Common myeloid progenitor, CD34-positive (primary cell): Measurements from ENCODE around the gene PDCD11.
"Not testable (repeated sequence)": the region's sequence is repeated elsewhere in the genome, so short reads cannot be mapped to it uniquely, and the experiment has no call there.

Source experiments
- CTCF ChIA-PET: fragments of 350-600 bp; sonication (Branson Sonifier 250); formaldehyde crosslinking; loops from one replicate; lab custom pipeline; 2021; ENCODE audit warnings: antibody characterized with exemption; lab: Charles Lee
- POLR2A ChIA-PET: fragments of 350-600 bp; sonication (Branson Sonifier 250); formaldehyde crosslinking; loops from one replicate; lab custom pipeline; 2021; ENCODE audit warnings: antibody characterized with exemption; lab: Charles Lee
- DNase-seq, 3 donors: peaks; one replicate each; pipeline versions ENCODE4 v3.0.0 to v3.0.0-alpha.2; 2013
- H3K27ac ChIP-seq, 2 experiments: 1 replicate in 1 of 2; 2 replicates in 1 of 2; pipeline ENCODE4 v1.7.0; 2013; ENCODE audit warnings: inconsistent platforms in 2 of 2, low read length in 2 of 2, mild to moderate bottlenecking in 2 of 2, low read depth in 1 of 2, moderate library complexity in 1 of 2; ENCODE audit not compliant: severe bottlenecking in 2 of 2, insufficient read depth in 1 of 2, poor library complexity in 1 of 2
- H3K27me3 ChIP-seq, 5 experiments: replicated peaks in 2 of 5; 1 replicate in 3 of 5; 2 replicates in 2 of 5; pipeline versions ENCODE4 v1.6.1 to v1.7.0; 2013; ENCODE audit warnings: low read length in 4 of 5, mild to moderate bottlenecking in 2 of 5, moderate library complexity in 2 of 5, inconsistent platforms in 1 of 5; ENCODE audit not compliant: insufficient read depth in 5 of 5, control insufficient read depth in 4 of 5
- H3K36me3 ChIP-seq, 4 experiments: 1 replicate in 2 of 4; 2 replicates in 2 of 4; pipeline versions ENCODE4 v1.6.1 to v1.7.0; 2013; ENCODE audit warnings: low read length in 3 of 4, control low read depth in 1 of 4, mild to moderate bottlenecking in 1 of 4; ENCODE audit not compliant: control insufficient read depth in 4 of 4, insufficient read depth in 4 of 4
- H3K4me1 ChIP-seq, 4 experiments: 1 replicate in 3 of 4; 2 replicates in 1 of 4; pipeline versions ENCODE4 v1.6.1 to v1.7.1; 2013; ENCODE audit warnings: low read length in 3 of 4, mild to moderate bottlenecking in 3 of 4, control low read depth in 1 of 4, inconsistent platforms in 1 of 4, moderate library complexity in 1 of 4; ENCODE audit not compliant: control insufficient read depth in 4 of 4, insufficient read depth in 4 of 4; ENCODE audit errors: control extremely low read depth in 1 of 4
- H3K4me3 ChIP-seq, 7 experiments: 1 replicate in 4 of 7; 2 replicates in 3 of 7; pipeline versions ENCODE4 v1.5.1 to v1.7.0; 2013; ENCODE audit warnings: mild to moderate bottlenecking in 7 of 7, low read length in 6 of 7, moderate library complexity in 6 of 7, inconsistent platforms in 2 of 7, low read depth in 2 of 7, control low read depth in 1 of 7; ENCODE audit not compliant: insufficient read depth in 4 of 7, control insufficient read depth in 1 of 7; ENCODE audit errors: extremely low read depth in 1 of 7
- H3K9me3 ChIP-seq, 5 experiments: 1 replicate in 4 of 5; 2 replicates in 1 of 5; pipeline versions ENCODE4 v1.6.1 to v1.7.1; 2013; ENCODE audit warnings: low read length in 4 of 5, mild to moderate bottlenecking in 2 of 5, inconsistent platforms in 1 of 5, low read depth in 1 of 5, moderate library complexity in 1 of 5; ENCODE audit not compliant: control insufficient read depth in 4 of 5, insufficient read depth in 2 of 5; ENCODE audit errors: control extremely low read depth in 1 of 5
- WGBS: methylation state at CpG from one replicate; pipeline ENCODE4 v1.1.5; 2013; ENCODE audit not compliant: insufficient coverage; 5-methylcytosine and 5-hydroxymethylcytosine counted together

The PDCD11 gene

DNA sequence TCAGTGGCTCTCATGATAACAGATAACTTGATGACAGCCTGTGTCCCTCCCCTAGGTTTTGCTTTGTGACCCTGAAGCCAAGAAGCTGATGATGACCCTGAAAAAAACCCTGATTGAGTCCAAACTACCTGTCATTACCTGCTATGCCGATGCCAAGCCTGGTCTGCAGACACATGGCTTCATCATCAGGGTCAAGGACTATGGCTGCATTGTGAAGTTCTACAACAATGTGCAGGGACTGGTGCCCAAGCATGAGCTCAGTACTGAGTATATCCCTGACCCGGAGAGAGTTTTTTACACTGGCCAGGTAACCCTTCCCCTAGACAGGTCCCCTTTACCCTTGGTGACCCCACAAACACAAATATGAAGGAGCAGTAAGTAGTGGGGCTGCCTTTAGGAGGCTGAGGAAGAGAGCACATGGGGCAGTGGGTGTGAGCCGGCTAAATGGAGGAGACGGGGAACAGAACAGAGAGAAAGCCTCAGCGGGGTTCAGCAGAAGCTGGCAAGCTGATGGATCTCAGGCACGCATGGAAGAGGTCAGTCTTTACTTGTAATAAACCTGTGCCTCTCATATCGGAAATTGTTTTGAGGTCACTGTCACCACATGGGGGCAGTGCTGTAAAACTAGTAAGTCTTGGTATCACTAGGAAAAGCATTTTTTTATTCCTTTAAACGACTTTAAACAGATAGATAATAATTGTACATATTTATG lies 20.2 kb downstream of the PDCD11 start:
- ChIA-PET CTCF (interaction anchor here (0.7 to 12.1 kb wide), 24 partner anchors 8 to 243 kb away, joined by 3 to 157 read pairs (median 6); partner anchors contain the start of genes CALHM1, CALHM3 and NEURL1), POLR2A (interaction anchor here (1.1 kb wide), 1 partner anchor 88 kb away, joined by 7 read pairs; no protein-coding TSS in a partner anchor)
- 67% methylated on average over 6 of the region's 8 CpGs for WGBS
- no peak overlapping the region for H3K27ac ChIP-seq
- no peaks in the 10 kb centered on the region for H3K9me3 ChIP-seq
- peaks cover 32 to 91% (median 77%) of the 10 kb centered on the region in 4 experiments for H3K36me3 ChIP-seq
- H3K4me3 ChIP-seq, result no peak overlapping the region
- no peaks in the 10 kb centered on the region for H3K27me3 ChIP-seq
- H3K4me1 ChIP-seq, result no peaks in the 10 kb centered on the region
- peak; percentile 74 to 88 (median 78) for DNase-seq

DNA sequence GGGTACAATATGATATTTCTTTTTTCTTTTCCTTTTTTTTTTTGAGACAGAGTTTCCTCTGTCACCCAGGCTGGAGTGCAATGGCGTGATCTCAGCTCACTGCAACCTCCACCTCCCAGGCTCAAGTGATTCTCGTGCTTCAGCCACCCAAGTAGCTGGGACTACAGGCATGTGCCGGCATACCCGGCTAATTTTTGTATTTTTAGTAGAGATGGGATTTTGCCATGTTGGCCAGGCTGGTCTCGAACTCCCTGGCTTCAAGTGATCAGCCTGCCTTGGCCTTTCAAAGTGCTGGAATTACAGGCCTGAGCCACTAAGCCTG lies 20.7 kb downstream of the PDCD11 start:
- WGBS, result 100% methylated on average over 1 of the region's 5 CpGs
- H3K4me3 ChIP-seq, H3K4me1 ChIP-seq, H3K27ac ChIP-seq, POLR2A ChIA-PET, H3K27me3 ChIP-seq, DNase-seq, H3K9me3 ChIP-seq: not testable (repeated sequence)
- H3K36me3 ChIP-seq, result peaks cover 32 to 88% (median 76%) of the 10 kb centered on the region in 4 experiments
- CTCF ChIA-PET, result interaction anchor here (0.9 to 12.1 kb wide), 16 partner anchors 8 to 176 kb away, joined by 3 to 157 read pairs (median 6); partner anchors contain the start of genes ATP5MK, CALHM3, NEURL1 and PDCD11

DNA sequence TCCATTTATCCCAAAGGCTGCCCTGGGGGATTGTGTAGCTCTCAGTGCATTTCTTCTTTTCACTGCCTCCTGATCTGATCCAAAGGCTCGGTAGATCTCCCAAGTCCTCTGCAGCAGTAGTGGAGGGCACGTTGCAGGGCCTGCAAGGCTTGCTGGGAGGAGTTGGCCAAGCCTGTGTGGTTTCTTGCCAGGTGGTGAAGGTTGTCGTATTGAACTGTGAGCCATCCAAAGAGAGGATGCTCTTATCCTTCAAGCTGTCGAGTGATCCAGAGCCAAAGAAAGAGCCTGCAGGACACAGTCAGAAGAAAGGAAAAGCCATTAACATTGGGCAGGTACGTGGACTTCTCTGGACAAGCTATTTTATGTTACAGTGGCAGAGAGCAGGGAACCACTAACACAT lies 21.2 kb downstream of the PDCD11 start:
- no peak for DNase-seq
- peaks cover 37 to 90% (median 78%) of the 10 kb centered on the region in 4 experiments for H3K36me3 ChIP-seq
- no peaks in the 10 kb centered on the region for H3K9me3 ChIP-seq
- ChIA-PET CTCF (interaction anchor here (0.6 to 12.1 kb wide), 14 partner anchors 8 to 287 kb away, joined by 3 to 157 read pairs (median 6); partner anchors contain the start of genes ATP5MK, CALHM3, NEURL1 and PDCD11), POLR2A (interaction anchor here (0.8 kb wide), 1 partner anchor 75 kb away, joined by 3 read pairs; no protein-coding TSS in a partner anchor)
- no peak overlapping the region for H3K27ac ChIP-seq
- H3K4me3 ChIP-seq, result no peak overlapping the region
- H3K4me1 ChIP-seq, result no peaks in the 10 kb centered on the region
- WGBS, result 94% methylated on average over 4 of the region's 5 CpGs
- H3K27me3 ChIP-seq, result no peaks in the 10 kb centered on the region

DNA sequence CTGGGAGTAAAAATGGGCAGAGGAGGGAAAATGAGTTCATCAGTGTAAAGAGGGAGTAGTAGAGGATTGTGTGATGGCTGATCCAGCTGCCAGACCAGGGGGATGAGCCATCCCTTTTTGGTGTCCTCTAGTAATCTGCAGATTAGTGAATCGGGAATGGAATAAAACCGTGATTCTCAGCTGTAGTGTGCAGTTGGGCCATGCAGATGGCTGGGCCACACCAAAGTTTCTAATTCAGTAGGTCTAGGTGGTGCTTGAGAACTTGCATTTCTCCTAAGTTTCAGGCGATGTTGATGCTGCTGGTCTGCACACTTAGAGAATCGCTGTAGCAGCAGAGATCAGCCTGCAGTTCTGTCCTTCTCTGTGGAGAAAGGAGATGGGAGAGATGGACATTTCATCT lies 22.7 kb downstream of the PDCD11 start:
- DNase-seq, result no peak
- no peaks in the 10 kb centered on the region for H3K4me1 ChIP-seq
- no peaks in the 10 kb centered on the region for H3K9me3 ChIP-seq
- ChIA-PET CTCF (interaction anchor here (0.8 to 12.1 kb wide), 5 partner anchors 28 to 124 kb away, joined by 3 to 157 read pairs (median 5); partner anchors contain the start of gene CALHM3), POLR2A (interaction anchor here (0.5 kb wide), 1 partner anchor 42 kb away, joined by 3 read pairs; no protein-coding TSS in a partner anchor)
- H3K4me3 ChIP-seq, result no peak overlapping the region
- WGBS, result 94% methylated on average over 4 of the region's 4 CpGs
- H3K27ac ChIP-seq, result no peak overlapping the region
- H3K36me3 ChIP-seq, result peaks cover 32 to 90% (median 78%) of the 10 kb centered on the region in 4 experiments
- H3K27me3 ChIP-seq, result no peaks in the 10 kb centered on the region

DNA sequence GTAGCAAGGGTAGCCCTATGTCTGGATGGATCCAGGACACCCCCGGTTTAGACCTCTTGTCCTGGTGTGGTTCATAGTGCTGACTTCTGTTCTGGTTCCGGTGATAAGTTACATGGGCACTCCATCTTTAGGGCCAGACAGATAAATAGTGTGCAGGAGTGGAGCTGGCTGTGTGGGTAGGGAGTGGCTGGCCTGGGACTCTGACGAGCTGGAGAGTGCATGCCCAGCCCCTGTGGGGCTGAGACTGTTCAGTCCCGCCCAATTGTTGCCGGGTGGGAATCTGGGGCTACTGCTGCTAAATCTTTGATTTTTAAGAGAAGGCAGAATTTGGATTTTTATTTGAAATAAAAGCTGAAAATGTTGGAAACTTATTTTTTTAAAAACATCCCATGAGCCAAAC lies 27.3 kb downstream of the PDCD11 start:
- Histone ChIP-seq H3K36me3 (peaks cover 40 to 79% (median 67%) of the 10 kb centered on the region in 4 experiments), H3K27ac (no peak overlapping the region), H3K4me1 (peaks cover 0 to 3% (median under 1%) of the 10 kb centered on the region in 4 experiments), H3K9me3 (no peaks in the 10 kb centered on the region), H3K27me3 (no peaks in the 10 kb centered on the region), H3K4me3 (no peak overlapping the region)
- 93% methylated on average over 3 of the region's 5 CpGs for WGBS
- no peak for DNase-seq
- CTCF ChIA-PET, result interaction anchor here (0.8 to 4.4 kb wide), 8 partner anchors 8 to 62 kb away, joined by 3 to 27 read pairs (median 3); no protein-coding TSS in a partner anchor
- POLR2A ChIA-PET, result no interaction called here

DNA sequence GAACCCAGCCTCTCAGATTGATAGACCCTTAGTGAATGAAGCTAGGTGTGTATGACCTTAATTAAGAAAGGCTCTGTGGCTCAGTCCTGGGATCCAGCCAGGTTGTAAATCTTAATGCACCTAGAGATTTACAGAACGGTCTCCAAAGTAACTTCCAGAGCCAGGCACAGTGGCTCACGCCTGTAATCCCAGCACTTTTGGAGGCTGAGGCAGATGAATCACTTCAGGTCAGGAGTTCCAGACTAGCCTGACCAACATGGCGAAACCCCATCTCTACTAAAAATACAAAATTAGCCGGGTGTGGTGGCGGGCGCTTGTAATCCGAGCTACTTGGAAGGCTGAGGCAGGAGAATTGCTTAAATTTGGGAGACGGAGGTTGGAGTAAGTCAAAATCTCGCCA lies 31.4 kb downstream of the PDCD11 start:
- Histone ChIP-seq H3K36me3 (peaks cover 33 to 80% (median 54%) of the 10 kb centered on the region in 4 experiments), H3K4me3 (no peak overlapping the region), H3K27me3 (no peaks in the 10 kb centered on the region), H3K4me1 (peaks cover 0 to 10% (median 3%) of the 10 kb centered on the region in 4 experiments), H3K27ac (no peak overlapping the region), H3K9me3 (no peaks in the 10 kb centered on the region)
- ChIA-PET POLR2A (no interaction called here), CTCF (interaction anchor here (0.7 to 1.4 kb wide), 3 partner anchors 18 to 57 kb away, joined by 3 read pairs; no protein-coding TSS in a partner anchor)
- 95% methylated on average over 8 of the region's 9 CpGs for WGBS
- DNase-seq, result no peak
